ENCODE data around the gene LGALS8.

DNA sequence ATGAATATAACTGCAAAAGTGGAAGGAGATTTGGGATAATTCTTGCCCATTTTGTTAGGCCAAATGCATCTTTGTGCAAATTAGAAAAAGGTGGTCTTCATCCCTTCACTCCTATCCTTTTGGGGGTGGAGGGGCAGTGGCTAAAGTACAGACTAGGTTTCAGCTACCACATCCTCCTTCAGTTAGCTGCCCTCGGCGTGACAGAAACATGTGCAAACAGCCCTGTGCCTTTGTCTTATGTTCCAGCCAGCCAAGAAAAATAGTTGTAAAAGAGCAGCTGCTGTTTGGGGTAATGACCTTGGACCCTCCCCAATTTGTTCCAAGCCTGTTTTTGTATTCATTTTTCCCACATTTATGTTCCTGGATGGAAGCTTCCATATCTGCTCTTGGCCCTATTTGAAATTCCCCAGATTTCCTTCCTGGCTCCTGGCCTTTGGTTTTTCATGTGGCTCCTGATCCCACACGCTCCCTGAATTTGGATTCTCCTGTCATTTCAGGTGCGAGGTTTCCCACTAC, 8.3 kb upstream of the LGALS8 start:
- TF ChIP-seq, protein P1, sequence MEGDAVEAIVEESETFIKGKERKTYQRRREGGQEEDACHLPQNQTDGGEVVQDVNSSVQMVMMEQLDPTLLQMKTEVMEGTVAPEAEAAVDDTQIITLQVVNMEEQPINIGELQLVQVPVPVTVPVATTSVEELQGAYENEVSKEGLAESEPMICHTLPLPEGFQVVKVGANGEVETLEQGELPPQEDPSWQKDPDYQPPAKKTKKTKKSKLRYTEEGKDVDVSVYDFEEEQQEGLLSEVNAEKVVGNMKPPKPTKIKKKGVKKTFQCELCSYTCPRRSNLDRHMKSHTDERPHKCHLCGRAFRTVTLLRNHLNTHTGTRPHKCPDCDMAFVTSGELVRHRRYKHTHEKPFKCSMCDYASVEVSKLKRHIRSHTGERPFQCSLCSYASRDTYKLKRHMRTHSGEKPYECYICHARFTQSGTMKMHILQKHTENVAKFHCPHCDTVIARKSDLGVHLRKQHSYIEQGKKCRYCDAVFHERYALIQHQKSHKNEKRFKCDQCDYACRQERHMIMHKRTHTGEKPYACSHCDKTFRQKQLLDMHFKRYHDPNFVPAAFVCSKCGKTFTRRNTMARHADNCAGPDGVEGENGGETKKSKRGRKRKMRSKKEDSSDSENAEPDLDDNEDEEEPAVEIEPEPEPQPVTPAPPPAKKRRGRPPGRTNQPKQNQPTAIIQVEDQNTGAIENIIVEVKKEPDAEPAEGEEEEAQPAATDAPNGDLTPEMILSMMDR (IDR thresholded peaks at IDR 0.05), result no peak
- no peak for TF ChIP-seq POLR2A (IDR thresholded peaks at IDR 0.05)
- no peak for TF ChIP-seq EP300 (IDR thresholded peaks at IDR 0.05)
